Heart left ventricle (tissue), 13 donors: ENCODE data around the gene TCERG1.

Experiments
- POLR2A ChIP-seq, 2 donors: fragments of 450-650 bp; IDR thresholded peaks; one replicate each; pipeline ENCODE4 v1.6.1; 2017; ENCODE audit warnings: antibody characterized with exemption in 2 of 2, mild to moderate bottlenecking in 2 of 2, moderate library complexity in 2 of 2
- TF ChIP-seq, protein P1 (sequence below), 12 donors: fragments of 200-600 bp; sonication (generic) in 4 of 12; IDR thresholded peaks; one replicate each; pipeline versions ENCODE4 v1.5.0 to v1.8.0; 2018 to 2022; ENCODE audit warnings: antibody characterized with exemption in 12 of 12, mild to moderate bottlenecking in 5 of 12
- donor health status: ischemic (EF 13 %, LVEDD 7.1; RV severe dilation, severe dysfunction).
- donor health status: DM: no; HTN: yes; CAD: no.
- donor health status: DM: no; HTN: no; CAD: no.
- donor health status: ischemic (EF 25% LVEDD 6.9; RV normal size, moderate dysfunction).
- donor health status: ischemic (EF 25% LVEDD 5.7; RV mildly dilated, moderate dysfunction).
- donor health status: ischemic (EF 35%, LVEDD 5.7; RV mildly dilated, moderate dysfunction).
- donor health status: nonischemic (EF 11% LVEDD 7.7; RV severe dilation, severe dysfunction).
- donor health status: DM: yes; HTN: yes; CAD: no.
- donor health status: PGD.
- donor health status: ischemic (EF 29% LVEDD 5.4; RV normal size, mild dysfunction).
- donor health status: nonischemic (EF 23%, LVEDD 6.1; RV moderate dilation, normal function).

- TF ChIP-seq, protein P1, sequence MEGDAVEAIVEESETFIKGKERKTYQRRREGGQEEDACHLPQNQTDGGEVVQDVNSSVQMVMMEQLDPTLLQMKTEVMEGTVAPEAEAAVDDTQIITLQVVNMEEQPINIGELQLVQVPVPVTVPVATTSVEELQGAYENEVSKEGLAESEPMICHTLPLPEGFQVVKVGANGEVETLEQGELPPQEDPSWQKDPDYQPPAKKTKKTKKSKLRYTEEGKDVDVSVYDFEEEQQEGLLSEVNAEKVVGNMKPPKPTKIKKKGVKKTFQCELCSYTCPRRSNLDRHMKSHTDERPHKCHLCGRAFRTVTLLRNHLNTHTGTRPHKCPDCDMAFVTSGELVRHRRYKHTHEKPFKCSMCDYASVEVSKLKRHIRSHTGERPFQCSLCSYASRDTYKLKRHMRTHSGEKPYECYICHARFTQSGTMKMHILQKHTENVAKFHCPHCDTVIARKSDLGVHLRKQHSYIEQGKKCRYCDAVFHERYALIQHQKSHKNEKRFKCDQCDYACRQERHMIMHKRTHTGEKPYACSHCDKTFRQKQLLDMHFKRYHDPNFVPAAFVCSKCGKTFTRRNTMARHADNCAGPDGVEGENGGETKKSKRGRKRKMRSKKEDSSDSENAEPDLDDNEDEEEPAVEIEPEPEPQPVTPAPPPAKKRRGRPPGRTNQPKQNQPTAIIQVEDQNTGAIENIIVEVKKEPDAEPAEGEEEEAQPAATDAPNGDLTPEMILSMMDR (IDR thresholded peaks at IDR 0.05): no peak
- no peak for TF ChIP-seq POLR2A (IDR thresholded peaks at IDR 0.05)
These were observed 113.2 kb downstream of the TCERG1 start for GRCh38 chr5:146560205-146560812.
